ENCODE data around the gene ATE1. TPM values are rescaled to one million over a fixed set of nuclear protein-coding genes. Genes with fewer than 3 reads are reported as not detected.

ATE1 gene
- total RNA-seq, 2 experiments from 2014 or later = 18.5 to 20.9 TPM

GRCh38 chr10:121838149-121838548 is 89.7 kb downstream of the ATE1 start:
- Histone ChIP-seq H3K4me1 (ENCODE audit: insufficient read depth, low read length) (no peaks in the 10 kb centered on the region), H3K4me3 (ENCODE audit: low read length) (no peak overlapping the region), H3K36me3 (ENCODE audit: insufficient read depth, low read length) (peaks cover 23% of the 10 kb centered on the region), H3K27ac (ENCODE audit: low read depth in 1 of 2, low read length in 2 of 2) (no peak overlapping the region), H3K27me3 (ENCODE audit: control insufficient read depth in 1 of 2, insufficient read depth in 2 of 2, low read length in 2 of 2) (no peaks in the 10 kb centered on the region), H3K9me3 (ENCODE audit: control insufficient read depth in 1 of 2, insufficient read depth in 1 of 2, low read length in 2 of 2) (no peaks in the 10 kb centered on the region)
- peaks cover 10% of the 10 kb centered on the region for H3K4me1 Mint-ChIP-seq (ENCODE audit: low read depth)
- H3K4me3 Mint-ChIP-seq = no peak overlapping the region
- no peaks in the 10 kb centered on the region for H3K9me3 Mint-ChIP-seq
- no peak for ATAC-seq (ENCODE audit: poor library complexity)
- TF ChIP-seq CTCF (IDR thresholded peaks at IDR 0.05) = no peak
- peaks cover 64% of the 10 kb centered on the region for H3K36me3 Mint-ChIP-seq (ENCODE audit: low read depth)
- no peak overlapping the region for H3K27ac Mint-ChIP-seq
- no peak for DNase-seq
- ChIA-PET POLR2A (no interaction called here), CTCF (no interaction called here)
- intact Hi-C loops (cut with DNase I, micrococcal nuclease) = no loop called here
- H3K27me3 Mint-ChIP-seq = no peaks in the 10 kb centered on the region

GRCh38 chr10:121836171-121836570 is 91.7 kb downstream of the ATE1 start:
- POLR2A ChIA-PET = no interaction called here
- Histone ChIP-seq H3K36me3 (ENCODE audit: insufficient read depth, low read length) (peaks cover 23% of the 10 kb centered on the region), H3K9me3 (ENCODE audit: control insufficient read depth in 1 of 2, insufficient read depth in 1 of 2, low read length in 2 of 2) (no peaks in the 10 kb centered on the region), H3K4me3 (ENCODE audit: low read length) (no peak overlapping the region), H3K27ac (ENCODE audit: low read depth in 1 of 2, low read length in 2 of 2) (no peak overlapping the region), H3K27me3 (ENCODE audit: control insufficient read depth in 1 of 2, insufficient read depth in 2 of 2, low read length in 2 of 2) (no peaks in the 10 kb centered on the region), H3K4me1 (ENCODE audit: insufficient read depth, low read length) (no peaks in the 10 kb centered on the region)
- ATAC-seq (ENCODE audit: poor library complexity) = no peak
- Mint-ChIP-seq H3K27ac (no peak overlapping the region), H3K9me3 (no peaks in the 10 kb centered on the region), H3K4me1 (ENCODE audit: low read depth) (no peaks in the 10 kb centered on the region), H3K27me3 (no peaks in the 10 kb centered on the region), H3K4me3 (no peak overlapping the region), H3K36me3 (ENCODE audit: low read depth) (peaks cover 70% of the 10 kb centered on the region)
- CTCF ChIA-PET = no interaction called here
- intact Hi-C loops (cut with DNase I, micrococcal nuclease) = no loop called here
- no peak for DNase-seq
- TF ChIP-seq CTCF (IDR thresholded peaks at IDR 0.05) = no peak

- ATAC-seq (ENCODE audit: poor library complexity) (no peak), DNase-seq (no peak)
- Histone ChIP-seq H3K4me3 (ENCODE audit: low read length) (no peak overlapping the region), H3K27me3 (ENCODE audit: control insufficient read depth in 1 of 2, insufficient read depth in 2 of 2, low read length in 2 of 2) (no peaks in the 10 kb centered on the region), H3K27ac (ENCODE audit: low read depth in 1 of 2, low read length in 2 of 2) (no peak overlapping the region), H3K9me3 (ENCODE audit: control insufficient read depth in 1 of 2, insufficient read depth in 1 of 2, low read length in 2 of 2) (no peaks in the 10 kb centered on the region), H3K36me3 (ENCODE audit: insufficient read depth, low read length) (peaks cover 23% of the 10 kb centered on the region), H3K4me1 (ENCODE audit: insufficient read depth, low read length) (no peaks in the 10 kb centered on the region)
- Mint-ChIP-seq H3K4me3 (no peak overlapping the region), H3K27ac (no peak overlapping the region), H3K4me1 (ENCODE audit: low read depth) (no peaks in the 10 kb centered on the region), H3K9me3 (no peaks in the 10 kb centered on the region), H3K27me3 (no peaks in the 10 kb centered on the region), H3K36me3 (ENCODE audit: low read depth) (peaks cover 71% of the 10 kb centered on the region)
- intact Hi-C loops (cut with DNase I, micrococcal nuclease) = no loop called here
- ChIA-PET CTCF (no interaction called here), POLR2A (no interaction called here)
- no peak for TF ChIP-seq CTCF (IDR thresholded peaks at IDR 0.05)
These were observed 92.5 kb downstream of the ATE1 start for GRCh38 chr10:121835376-121835775.
